Measurements from ENCODE around the gene SLC25A25. TPM values are rescaled to one million over a fixed set of nuclear protein-coding genes. Genes with fewer than 3 reads are reported as not detected.

Gene SLC25A25
- total and polyA plus RNA-seq, 10 of the 15 experiments (the other 5 are each of a cell fraction or from before 2014, with no cell fraction given) = 0.04 to 17.1 (median 12.4) TPM; not detected in 1

- Histone ChIP-seq H3K9ac (ENCODE audit: control insufficient read depth, insufficient read depth, low read length) (no peak overlapping the region), H3K79me2 (ENCODE audit: control insufficient read depth, insufficient read depth, low read length) (no peaks in the 10 kb centered on the region), H3K4me2 (ENCODE audit: control insufficient read depth, insufficient read depth) (no peak overlapping the region), H3K27me3 (replicated peaks in 1 of 2; ENCODE audit: control insufficient read depth in 2 of 2, insufficient read depth in 2 of 2, low read length in 1 of 2) (peaks cover 0 to 1% of the 10 kb centered on the region in 2 experiments; a peak in 2 of 4 replicates), H3K27ac (ENCODE audit: control insufficient read depth, insufficient read depth) (no peak overlapping the region), H2AFZ (ENCODE audit: control insufficient read depth, low read depth, low read length) (no peak overlapping the region), H3K4me1 (ENCODE audit: control insufficient read depth, insufficient read depth, low read length) (no peaks in the 10 kb centered on the region), H3K36me3 (ENCODE audit: control insufficient read depth in 2 of 2, insufficient read depth in 2 of 2, low read length in 1 of 2) (no peaks in the 10 kb centered on the region), H3K9me3 (replicated peaks; ENCODE audit: control insufficient read depth, insufficient read depth, low read length) (no peaks in the 10 kb centered on the region), H4K20me1 (ENCODE audit: control insufficient read depth, insufficient read depth) (no peaks in the 10 kb centered on the region; the same call in 1 of the 2 replicates), H3K4me3 (no peak overlapping the region)
- no TSS peak for BruUV-seq (replicated peaks)
- RAD21 ChIA-PET (ENCODE audit: unreplicated experiment) = no interaction called here
- TF ChIP-seq NFYA (IDR thresholded peaks at IDR 0.05; ENCODE audit: borderline replicate concordance, low read depth, low read length) = no peak
- FAIRE-seq = no peak
- no peak for ATAC-seq
- intact Hi-C loops (cut with micrococcal nuclease; ENCODE audit: unreplicated experiment) (no loop called here), in situ Hi-C loops (cut with MboI) (no loop called here)
- POLR2A ChIA-PET = no interaction called here
- CTCF ChIA-PET = no interaction called here
- WGBS (ENCODE audit: insufficient coverage, insufficient replicate concordance, low lambda C conversion rate, missing lambda C conversion rate) = 56% methylated on average over 5 of the region's 5 CpGs
- SMC1A ChIA-PET (ENCODE audit: uncharacterized antibody, unreplicated experiment) = no interaction called here
- DNase-seq (ENCODE audit: low read depth, low spot score) = no peak
These were observed 80.5 kb downstream of the SLC25A25 start for GRCh38 chr9:128148509-128149000.

- ChIA-PET SMC1A (ENCODE audit: uncharacterized antibody, unreplicated experiment) (no interaction called here), POLR2A (no interaction called here), RAD21 (ENCODE audit: unreplicated experiment) (no interaction called here), CTCF (interaction anchor here (1.1 kb wide), 1 partner anchor 13 kb away, joined by 3 read pairs; no protein-coding TSS in a partner anchor)
- DNase-seq (ENCODE audit: low read depth, low spot score) = no peak
- Histone ChIP-seq H3K9ac (ENCODE audit: control insufficient read depth, insufficient read depth, low read length) (no peak within 1 kb of the TSS), H3K9me3 (replicated peaks; ENCODE audit: control insufficient read depth, insufficient read depth, low read length) (no peaks in the 10 kb centered on the region), H3K27me3 (replicated peaks in 1 of 2; ENCODE audit: control insufficient read depth in 2 of 2, insufficient read depth in 2 of 2, low read length in 1 of 2) (peaks cover 0 to 1% of the 10 kb centered on the region in 2 experiments; a peak in 2 of 4 replicates), H3K4me2 (ENCODE audit: control insufficient read depth, insufficient read depth) (no peak within 1 kb of the TSS), H4K20me1 (ENCODE audit: control insufficient read depth, insufficient read depth) (no peaks in the 10 kb centered on the region; the same call in 1 of the 2 replicates), H3K4me1 (ENCODE audit: control insufficient read depth, insufficient read depth, low read length) (no peaks in the 10 kb centered on the region), H3K4me3 (no peak within 1 kb of the TSS), H2AFZ (ENCODE audit: control insufficient read depth, low read depth, low read length) (no peak within 1 kb of the TSS), H3K36me3 (ENCODE audit: control insufficient read depth in 2 of 2, insufficient read depth in 2 of 2, low read length in 1 of 2) (no peaks in the 10 kb centered on the region), H3K27ac (ENCODE audit: control insufficient read depth, insufficient read depth) (no peak within 1 kb of the TSS), H3K79me2 (ENCODE audit: control insufficient read depth, insufficient read depth, low read length) (no peaks in the 10 kb centered on the region)
- in situ Hi-C loops (cut with MboI) = no loop called here
- 29% methylated on average over 9 of the region's 9 CpGs for WGBS (ENCODE audit: insufficient coverage, insufficient replicate concordance, low lambda C conversion rate, missing lambda C conversion rate)
- intact Hi-C loops (cut with micrococcal nuclease; ENCODE audit: unreplicated experiment) = no loop called here
- no TSS peak for BruUV-seq (replicated peaks)
- FAIRE-seq = no peak
- no peak for ATAC-seq
- no peak for TF ChIP-seq MTA2 (IDR thresholded peaks at IDR 0.05; ENCODE audit: low read depth)
- no peak for TF ChIP-seq SMAD5 (IDR thresholded peaks at IDR 0.05; ENCODE audit: low read depth)
- TF ChIP-seq BACH1 (IDR thresholded peaks at IDR 0.05; ENCODE audit: borderline replicate concordance) = no peak
- TF ChIP-seq TAF1 (IDR thresholded peaks at IDR 0.05; ENCODE audit: borderline replicate concordance, low read depth, low read length) = no peak
- TF ChIP-seq SKIL (IDR thresholded peaks at IDR 0.05; ENCODE audit: low read depth, poor library complexity, severe bottlenecking) = no peak
- no peak for TF ChIP-seq YY1 (IDR thresholded peaks at IDR 0.05; ENCODE audit: low read depth, low read length)
- no peak for TF ChIP-seq ZNF687 (IDR thresholded peaks at IDR 0.05)
- no peak for TF ChIP-seq MEF2B (IDR thresholded peaks at IDR 0.05; ENCODE audit: partially characterized antibody, poor library complexity, severe bottlenecking)
These were observed 81.1 kb downstream of the SLC25A25 start, which contains the start of gene LCN2 for GRCh38 chr9:128149001-128149701. Gene LCN2, plus strand, starts transcription at chr9:128149453. Its CDS starts 73 bp downstream, at chr9:128149526.

All from GM12878 (cell line).